H9 (cell line): Measurements from ENCODE around the gene RETSAT. TPM values are rescaled to one million over a fixed set of nuclear protein-coding genes. Genes with fewer than 3 reads are reported as not detected.

Experiments used
- DNase-seq: peaks from one replicate; pipeline ENCODE4 v3.0.0-alpha.2; 2017
- H2AFZ ChIP-seq: one replicate; pipeline ENCODE4 v1.6.1; 2013; ENCODE audit warnings: mild to moderate bottlenecking, low read length, control low read depth, moderate library complexity
- H2AK5ac ChIP-seq: 2 replicates; pipeline ENCODE4 v1.6.1; 2013; ENCODE audit warnings: low read length, control low read depth, mixed read lengths; ENCODE audit not compliant: insufficient read length
- H2BK120ac ChIP-seq: one replicate; pipeline ENCODE4 v1.6.1; 2013; ENCODE audit warnings: low read depth, mild to moderate bottlenecking, low read length, control low read depth, inconsistent platforms; ENCODE audit not compliant: poor library complexity, severe bottlenecking
- H2BK12ac ChIP-seq: 2 replicates; pipeline ENCODE4 v1.6.1; 2013; ENCODE audit warnings: low read length, control low read depth, mixed read lengths, low read depth; ENCODE audit not compliant: insufficient read length
- H2BK15ac ChIP-seq: 2 replicates; pipeline ENCODE4 v1.6.1; 2013; ENCODE audit warnings: low read depth, low read length, control low read depth
- H2BK20ac ChIP-seq: one replicate; pipeline ENCODE4 v1.6.1; 2013; ENCODE audit warnings: low read depth, mild to moderate bottlenecking, low read length, control low read depth, inconsistent platforms; ENCODE audit not compliant: poor library complexity, severe bottlenecking
- H2BK5ac ChIP-seq: 2 replicates; pipeline ENCODE4 v1.6.1; 2013; ENCODE audit warnings: low read length, control low read depth, mixed read lengths; ENCODE audit not compliant: insufficient read length
- H3K14ac ChIP-seq: 2 replicates; pipeline ENCODE4 v1.6.1; 2013; ENCODE audit warnings: low read length, control low read depth; ENCODE audit not compliant: insufficient read depth
- H3K18ac ChIP-seq: 2 replicates; pipeline ENCODE4 v1.6.1; 2013; ENCODE audit warnings: low read depth, mild to moderate bottlenecking, mixed read lengths, low read length, control low read depth; ENCODE audit not compliant: insufficient read length
- H3K23ac ChIP-seq: 2 replicates; pipeline ENCODE4 v1.6.1; 2013; ENCODE audit warnings: low read length, control low read depth, mixed read lengths, low read depth; ENCODE audit not compliant: insufficient read length
- H3K23me2 ChIP-seq: 2 replicates; pipeline ENCODE4 v1.6.1; 2013; ENCODE audit warnings: low read depth, mild to moderate bottlenecking, mixed read lengths, low read length, control low read depth; ENCODE audit not compliant: insufficient read length, poor library complexity, severe bottlenecking
- H3K27ac ChIP-seq: 2 replicates; pipeline ENCODE4 v1.5.1; 2013; ENCODE audit warnings: low read length, control low read depth, mixed read lengths, low read depth; ENCODE audit not compliant: insufficient read length
- H3K27me3 ChIP-seq: 2 replicates; pipeline ENCODE4 v1.6.1; 2013; ENCODE audit warnings: low read length, control low read depth, inconsistent platforms; ENCODE audit not compliant: insufficient read depth
- H3K4ac ChIP-seq: 2 replicates; pipeline ENCODE4 v1.6.1; 2013; ENCODE audit warnings: low read depth, mild to moderate bottlenecking, control low read depth, inconsistent platforms, low read length, moderate library complexity
- H3K4me1 ChIP-seq: 2 replicates; pipeline ENCODE4 v1.6.1; 2013; ENCODE audit warnings: low read length, control low read depth, inconsistent platforms; ENCODE audit not compliant: insufficient read depth
- H3K4me2 ChIP-seq: 2 replicates; pipeline ENCODE4 v1.6.1; 2013; ENCODE audit warnings: low read length, control low read depth, mixed read lengths; ENCODE audit not compliant: insufficient read length, insufficient read depth
- H3K56ac ChIP-seq: 2 replicates; pipeline ENCODE4 v1.6.1; 2013; ENCODE audit warnings: low read depth, mild to moderate bottlenecking, mixed read lengths, low read length, control low read depth; ENCODE audit not compliant: insufficient read length
- H3K79me1 ChIP-seq: 2 replicates; pipeline ENCODE4 v1.6.1; 2013; ENCODE audit warnings: low read depth, mild to moderate bottlenecking, moderate library complexity, low read length, control low read depth, inconsistent platforms; ENCODE audit not compliant: insufficient read depth, poor library complexity, severe bottlenecking
- H3K79me2 ChIP-seq: 2 replicates; pipeline ENCODE4 v1.6.1; 2013; ENCODE audit warnings: low read length, control low read depth, inconsistent platforms; ENCODE audit not compliant: insufficient read depth
- H3K9ac ChIP-seq: 2 replicates; pipeline ENCODE4 v1.6.1; 2013; ENCODE audit warnings: low read length, control low read depth, mixed read lengths; ENCODE audit not compliant: insufficient read length; ENCODE audit errors: extremely low read depth
- H3K9me3 ChIP-seq: one replicate; pipeline ENCODE4 v1.6.1; 2013; ENCODE audit warnings: low read depth, low read length, inconsistent platforms; ENCODE audit not compliant: control insufficient read depth
- H3T11ph ChIP-seq: one replicate; pipeline ENCODE4 v1.6.1; 2013; ENCODE audit warnings: mild to moderate bottlenecking, low read length, control low read depth, inconsistent platforms
- H4K20me1 ChIP-seq: one replicate; pipeline ENCODE4 v1.6.1; 2013; ENCODE audit not compliant: control insufficient read depth, insufficient read length, insufficient read depth
- H4K5ac ChIP-seq: 2 replicates; pipeline ENCODE4 v1.6.1; 2013; ENCODE audit warnings: low read depth, mild to moderate bottlenecking, mixed read lengths, low read length, control low read depth; ENCODE audit not compliant: insufficient read length
- H4K8ac ChIP-seq: replicated peaks from 2 replicates; pipeline ENCODE4 v1.6.1; 2013; ENCODE audit warnings: low read length, control low read depth, mixed read lengths, low read depth; ENCODE audit not compliant: insufficient read length
- H4K91ac ChIP-seq: 2 replicates; pipeline ENCODE4 v1.6.1; 2013; ENCODE audit warnings: low read depth, mild to moderate bottlenecking, moderate library complexity, mixed read lengths, low read length, control low read depth; ENCODE audit not compliant: insufficient read length
- H3K27ac Mint-ChIP-seq, 3 experiments: 2 replicates in 2 of 3; 3 replicates in 1 of 3; pipeline ENCODE4 v1.8.0; 2020 to 2021; ENCODE audit warnings: mixed read lengths in 3 of 3, mild to moderate bottlenecking in 1 of 3, moderate library complexity in 1 of 3
- H3K27me3 Mint-ChIP-seq: 2 replicates; pipeline ENCODE4 v1.8.0; 2021; ENCODE audit warnings: low read depth, mild to moderate bottlenecking, moderate library complexity, mixed read lengths
- H3K36me3 Mint-ChIP-seq, 3 experiments: 2 replicates in 2 of 3; 3 replicates in 1 of 3; pipeline ENCODE4 v1.8.0; 2020 to 2021; ENCODE audit warnings: low read depth in 3 of 3, mixed read lengths in 3 of 3; ENCODE audit not compliant: insufficient read depth in 1 of 3
- H3K4me1 Mint-ChIP-seq, 2 experiments: 2 replicates each; pipeline ENCODE4 v1.8.0; 2020; ENCODE audit warnings: mixed read lengths in 2 of 2
- H3K4me3 Mint-ChIP-seq, 2 experiments: 2 replicates in 1 of 2; 3 replicates in 1 of 2; pipeline ENCODE4 v1.8.0; 2020 to 2021; ENCODE audit warnings: mild to moderate bottlenecking in 2 of 2, mixed read lengths in 2 of 2, moderate library complexity in 1 of 2
- H3K9me3 Mint-ChIP-seq, 2 experiments: 2 replicates in 1 of 2; 3 replicates in 1 of 2; pipeline ENCODE4 v1.8.0; 2020; ENCODE audit warnings: mild to moderate bottlenecking in 2 of 2, mixed read lengths in 2 of 2, moderate library complexity in 1 of 2
- CTCF ChIP-seq: fragments of 200-600 bp; sonication (generic); conservative IDR thresholded peaks from 3 replicates; pipeline ENCODE4 v1.8.0; 2021; ENCODE audit warnings: antibody characterized with exemption, mild to moderate bottlenecking
- WGBS: extraction: QIAGEN DNeasy Blood & Tissue Kit; methylation state at CpG from one replicate; pipeline ENCODE4 v1.1.7; 2013; ENCODE audit warnings: missing lambda C conversion rate, low lambda C conversion rate, mixed read lengths; ENCODE audit not compliant: insufficient read length; ENCODE audit errors: extremely low coverage; 5-methylcytosine and 5-hydroxymethylcytosine counted together
- total RNA-seq: library from RNA; stranded (reverse); gene quantifications from 2 replicates; pipeline ENCODE4 v1.2.1, GENCODE V29; 2021

Gene RETSAT
- total RNA-seq, 1 experiment from 2014 or later: 16.7 TPM

DNA sequence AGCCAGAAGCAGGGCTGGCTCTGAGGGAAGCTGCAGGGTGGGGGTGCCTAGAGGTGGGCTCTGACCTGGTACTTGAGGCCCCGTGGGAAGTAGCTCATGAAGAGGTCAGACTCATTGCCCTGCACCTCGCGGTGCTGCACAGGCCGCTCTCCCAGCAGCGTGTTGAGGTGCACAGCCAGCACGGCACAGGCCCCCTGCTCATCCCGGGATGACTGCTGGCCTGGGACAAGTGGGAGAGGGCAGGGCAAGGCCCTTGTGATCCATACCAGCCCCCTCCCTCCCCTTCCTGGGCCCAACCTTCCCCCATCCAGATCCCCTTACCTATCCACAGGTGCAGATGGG, 47.1 kb upstream of the RETSAT start:
- Histone ChIP-seq H4K5ac (no peak overlapping the region), H3K23ac (no peak overlapping the region), H3T11ph (no peak overlapping the region), H3K56ac (no peak overlapping the region), H2AFZ (no peak overlapping the region), H2BK15ac (no peak overlapping the region), H2BK20ac (no peak overlapping the region), H3K27ac (no peak overlapping the region), H3K14ac (no peak overlapping the region), H3K4ac (no peak overlapping the region), H3K27me3 (no peaks in the 10 kb centered on the region), H4K8ac (no peak overlapping the region), H2AK5ac (no peak overlapping the region), H3K9me3 (no peaks in the 10 kb centered on the region), H2BK5ac (no peak overlapping the region), H3K23me2 (no peaks in the 10 kb centered on the region), H3K4me2 (no peak overlapping the region), H3K4me1 (no peaks in the 10 kb centered on the region; the same call in 1 of the 2 replicates), H3K18ac (no peak overlapping the region), H3K9ac (no peak overlapping the region), H4K20me1 (no peaks in the 10 kb centered on the region), H2BK120ac (no peak overlapping the region), H2BK12ac (no peak overlapping the region), H4K91ac (no peak overlapping the region), H3K79me2 (no peaks in the 10 kb centered on the region), H3K79me1 (no peaks in the 10 kb centered on the region)
- Mint-ChIP-seq H3K9me3 (peaks cover 6 to 14% of the 10 kb centered on the region in 2 experiments; a peak in 4 of 5 replicates), H3K4me1 (peaks cover 7 to 10% of the 10 kb centered on the region in 2 experiments), H3K27me3 (no peaks in the 10 kb centered on the region), H3K36me3 (peaks cover 2 to 30% (median 27%) of the 10 kb centered on the region in 3 experiments; a peak in 6 of 7 replicates), H3K4me3 (no peak overlapping the region), H3K27ac (no peak overlapping the region; a peak in 1 of 7 replicates)
- DNase-seq: no peak
- TF ChIP-seq CTCF: no peak
- no CpG with 5 or more reads among the region's 7 CpGs for WGBS
